Measurements from ENCODE around the gene EPHA5.
A peak's percentile ranks its signal among the peaks of the same experiment; 100 is the strongest.

EPHA5 gene
- total RNA-seq = 0 reads per million in 4 donors

GRCh38 chr4:65670331-65671031 is at the start of gene EPHA5:
Gene EPHA5, minus strand, starts transcription at chr4:65670489. Its CDS starts 747 bp downstream, at chr4:65669742.
- peak in 1 of 5 donors; percentile 4 for DNase-seq

GRCh38 chr4:65719635-65720034 is 49.3 kb upstream of the EPHA5 start:
- no peak for DNase-seq

- DNase-seq = no peak
These were observed 28.3 kb upstream of the EPHA5 start for GRCh38 chr4:65698631-65699030.

- DNase-seq = no peak
These were observed 26.1 kb upstream of the EPHA5 start for GRCh38 chr4:65696436-65696835.

- DNase-seq = no peak
These were observed 1.1 kb upstream of the EPHA5 start for GRCh38 chr4:65671372-65671771.

GRCh38 chr4:65670020-65670330 is 314 bp downstream of the EPHA5 start:
- DNase-seq = no peak

GRCh38 chr4:65669111-65670019 is 924 bp downstream of the EPHA5 start:
- DNase-seq = no peak

GRCh38 chr4:65668201-65669089 is 1.8 kb downstream of the EPHA5 start:
- no peak for DNase-seq

- no peak for DNase-seq
These were observed 2.7 kb downstream of the EPHA5 start for GRCh38 chr4:65667506-65668041.

GRCh38 chr4:65665771-65666523 is 4.3 kb downstream of the EPHA5 start:
- no peak for DNase-seq

- no peak for DNase-seq
These were observed 8.8 kb downstream of the EPHA5 start for GRCh38 chr4:65661471-65661870.

- no peak for DNase-seq
These were observed 12.2 kb downstream of the EPHA5 start for GRCh38 chr4:65658117-65658516.

GRCh38 chr4:65656008-65656407 is 14.3 kb downstream of the EPHA5 start:
- no peak for DNase-seq

GRCh38 chr4:65654976-65655375 is 15.3 kb downstream of the EPHA5 start:
- no peak for DNase-seq

- DNase-seq = no peak
These were observed 16.4 kb downstream of the EPHA5 start for GRCh38 chr4:65653740-65654361.

- no peak for DNase-seq
These were observed 18.5 kb downstream of the EPHA5 start for GRCh38 chr4:65651751-65652150.

GRCh38 chr4:65651031-65651430 is 19.3 kb downstream of the EPHA5 start:
- DNase-seq = no peak

- DNase-seq = no peak
These were observed 24.2 kb downstream of the EPHA5 start for GRCh38 chr4:65646136-65646535.

GRCh38 chr4:65645185-65645584 is 25.1 kb downstream of the EPHA5 start:
- no peak for DNase-seq

- no peak for DNase-seq
These were observed 35.1 kb downstream of the EPHA5 start for GRCh38 chr4:65635051-65635821.

GRCh38 chr4:65624651-65625050 is 45.6 kb downstream of the EPHA5 start:
- DNase-seq = no peak
